ENCODE data around the gene TCF7L2.

TCF7L2 gene

DNA sequence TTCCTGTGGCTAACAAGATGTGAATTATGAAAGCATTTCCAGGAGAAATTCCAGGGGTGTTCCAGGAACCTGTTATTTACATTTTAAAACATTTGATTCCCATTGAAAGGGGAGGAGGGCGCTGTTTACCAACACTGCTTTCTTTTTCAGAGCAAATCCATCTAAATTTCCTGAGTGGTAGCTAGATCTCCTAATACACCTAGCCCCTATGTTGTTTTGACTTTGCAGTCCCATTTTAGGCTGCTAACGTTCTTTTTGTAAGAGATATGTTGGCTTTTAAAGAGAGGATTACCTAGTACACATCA lies 130.8 kb downstream of the TCF7L2 start:
- TF ChIP-seq SPI1 (IDR thresholded peaks at IDR 0.05; ENCODE audit: borderline replicate concordance, low read depth) (no peak), GABPA (IDR thresholded peaks at IDR 0.05; ENCODE audit: low read depth) (no peak), CTCF (IDR thresholded peaks at IDR 0.05; ENCODE audit: insufficient read depth, low read length) (no peak), REST (IDR thresholded peaks at IDR 0.05; ENCODE audit: insufficient replicate concordance, low read depth) (no peak), POLR2AphosphoS5 (IDR thresholded peaks at IDR 0.05; ENCODE audit: low read depth) (no peak)
- no peak for DNase-seq (ENCODE audit: low read depth in 1 of 2, low spot score in 1 of 2)
- Histone ChIP-seq H3K27ac (replicated peaks) (no peak overlapping the region), H3K4me3 (replicated peaks; ENCODE audit: insufficient read depth, low read length) (no peak overlapping the region), H3K27me3 (ENCODE audit: insufficient read depth, poor library complexity, severe bottlenecking) (no peaks in the 10 kb centered on the region)

GRCh38 chr10:113084031-113084430 lies 134.0 kb downstream of the TCF7L2 start:
- no peak overlapping the region for H3K27ac ChIP-seq (replicated peaks)
- H3K27me3 ChIP-seq (ENCODE audit: insufficient read depth, poor library complexity, severe bottlenecking): no peaks in the 10 kb centered on the region
- TF ChIP-seq POLR2AphosphoS5 (IDR thresholded peaks at IDR 0.05; ENCODE audit: low read depth) (no peak), SPI1 (IDR thresholded peaks at IDR 0.05; ENCODE audit: borderline replicate concordance, low read depth) (no peak), CTCF (IDR thresholded peaks at IDR 0.05; ENCODE audit: insufficient read depth, low read length) (no peak), GABPA (IDR thresholded peaks at IDR 0.05; ENCODE audit: low read depth) (no peak), REST (IDR thresholded peaks at IDR 0.05; ENCODE audit: insufficient replicate concordance, low read depth) (no peak)
- H3K4me3 ChIP-seq (replicated peaks; ENCODE audit: insufficient read depth, low read length): no peak overlapping the region
- DNase-seq (ENCODE audit: low read depth in 1 of 2, low spot score in 1 of 2): no peak

DNA sequence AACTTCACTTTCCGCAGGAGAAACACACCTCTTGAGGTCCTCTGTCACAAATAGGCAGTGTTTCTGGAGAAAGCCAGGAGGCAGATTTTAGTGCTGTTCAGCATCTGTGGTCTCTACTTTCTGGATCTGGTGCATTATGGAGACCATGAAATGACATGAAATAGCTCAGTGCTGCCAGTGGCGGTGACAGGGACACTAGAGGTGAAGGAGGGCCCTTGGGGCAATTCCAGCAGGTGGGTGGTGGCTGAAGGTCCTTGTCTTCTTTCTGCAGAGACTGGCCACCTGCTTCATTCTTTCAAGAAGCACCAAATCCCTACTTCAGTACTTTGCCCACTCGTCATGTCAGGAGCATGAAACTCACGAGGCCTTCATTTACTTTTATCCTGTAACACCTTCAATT lies 135.7 kb downstream of the TCF7L2 start:
- no peak for DNase-seq (ENCODE audit: low read depth in 1 of 2, low spot score in 1 of 2)
- no peak overlapping the region for H3K27ac ChIP-seq (replicated peaks)
- TF ChIP-seq GABPA (IDR thresholded peaks at IDR 0.05; ENCODE audit: low read depth): no peak
- no peak for TF ChIP-seq POLR2AphosphoS5 (IDR thresholded peaks at IDR 0.05; ENCODE audit: low read depth)
- TF ChIP-seq SPI1 (IDR thresholded peaks at IDR 0.05; ENCODE audit: borderline replicate concordance, low read depth): no peak
- TF ChIP-seq CTCF (IDR thresholded peaks at IDR 0.05; ENCODE audit: insufficient read depth, low read length): no peak
- TF ChIP-seq REST (IDR thresholded peaks at IDR 0.05; ENCODE audit: insufficient replicate concordance, low read depth): no peak
- no peak overlapping the region for H3K4me3 ChIP-seq (replicated peaks; ENCODE audit: insufficient read depth, low read length)
- no peaks in the 10 kb centered on the region for H3K27me3 ChIP-seq (ENCODE audit: insufficient read depth, poor library complexity, severe bottlenecking)
